ENCODE results near the gene PJVK. TPM values are rescaled to one million over a fixed set of nuclear protein-coding genes. Genes with fewer than 3 reads are reported as not detected.

The PJVK gene
- total and polyA plus RNA-seq, 10 of the 15 experiments (the other 5 are each of a cell fraction or from before 2014, with no cell fraction given): 1.8 to 6.8 (median 3.2) TPM

DNA sequence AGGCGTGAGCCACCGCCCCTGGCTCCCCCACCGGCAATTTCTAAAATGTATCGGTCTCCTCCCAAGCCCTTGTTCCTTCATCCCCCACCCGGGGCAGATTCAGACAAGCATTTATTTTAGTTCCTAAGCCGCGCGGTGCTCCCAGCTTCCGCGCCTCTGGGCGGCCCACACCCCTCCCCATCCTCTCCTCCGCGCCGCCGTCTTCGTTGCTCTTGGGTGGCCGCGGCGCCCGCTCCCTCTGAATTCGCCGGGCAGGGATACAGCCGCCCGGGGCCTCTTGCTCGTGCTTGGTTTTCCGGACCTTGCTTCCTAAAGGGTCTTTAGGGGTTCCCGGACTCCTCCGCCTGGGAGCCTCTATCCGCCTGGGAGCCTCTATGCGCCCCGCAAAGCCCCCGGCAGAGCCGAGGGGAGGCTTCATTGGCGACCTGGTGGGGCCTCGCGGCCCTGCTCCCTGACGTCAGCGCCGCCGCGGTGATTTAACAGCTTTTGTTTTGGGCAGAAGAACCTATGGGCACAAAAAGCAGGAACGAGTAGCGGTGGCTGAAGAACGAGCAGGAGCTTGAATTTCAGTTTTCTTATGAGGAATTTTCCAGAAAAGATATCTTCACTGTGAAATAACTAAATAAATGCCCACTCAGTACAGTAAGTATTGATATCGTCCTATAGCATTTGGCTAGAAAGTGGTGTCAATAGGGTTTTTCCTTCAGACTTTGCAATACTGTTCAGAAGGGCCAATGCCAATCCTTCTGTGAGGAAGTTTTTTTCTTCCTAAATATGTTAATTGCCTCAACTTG, 37.5 kb upstream of the PJVK start (continued):
- TF ChIP-seq, protein P1, sequence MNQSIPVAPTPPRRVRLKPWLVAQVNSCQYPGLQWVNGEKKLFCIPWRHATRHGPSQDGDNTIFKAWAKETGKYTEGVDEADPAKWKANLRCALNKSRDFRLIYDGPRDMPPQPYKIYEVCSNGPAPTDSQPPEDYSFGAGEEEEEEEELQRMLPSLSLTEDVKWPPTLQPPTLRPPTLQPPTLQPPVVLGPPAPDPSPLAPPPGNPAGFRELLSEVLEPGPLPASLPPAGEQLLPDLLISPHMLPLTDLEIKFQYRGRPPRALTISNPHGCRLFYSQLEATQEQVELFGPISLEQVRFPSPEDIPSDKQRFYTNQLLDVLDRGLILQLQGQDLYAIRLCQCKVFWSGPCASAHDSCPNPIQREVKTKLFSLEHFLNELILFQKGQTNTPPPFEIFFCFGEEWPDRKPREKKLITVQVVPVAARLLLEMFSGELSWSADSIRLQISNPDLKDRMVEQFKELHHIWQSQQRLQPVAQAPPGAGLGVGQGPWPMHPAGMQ (IDR thresholded peaks at IDR 0.05; ENCODE audit: borderline replicate concordance): peak; percentile 90
- TF ChIP-seq, protein P2, sequence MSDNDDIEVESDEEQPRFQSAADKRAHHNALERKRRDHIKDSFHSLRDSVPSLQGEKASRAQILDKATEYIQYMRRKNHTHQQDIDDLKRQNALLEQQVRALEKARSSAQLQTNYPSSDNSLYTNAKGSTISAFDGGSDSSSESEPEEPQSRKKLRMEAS (IDR thresholded peaks at IDR 0.05; ENCODE audit: low read depth, low read length): peak; percentile 74
- TF ChIP-seq JUND (IDR thresholded peaks at IDR 0.05; ENCODE audit: low read depth, low read length) (no peak), FOS (IDR thresholded peaks at IDR 0.05; ENCODE audit: borderline replicate concordance, extremely low read depth, insufficient read length) (no peak), EED (IDR thresholded peaks at IDR 0.05; ENCODE audit: low read depth) (peak; percentile 27), NBN (IDR thresholded peaks at IDR 0.05) (peak; percentile 87), SIX5 (IDR thresholded peaks at IDR 0.05; ENCODE audit: low read depth, low read length, severe bottlenecking) (no peak), DPF2 (IDR thresholded peaks at IDR 0.05) (peak; percentile 59; the same call in 1 of the 2 replicates), HCFC1 (IDR thresholded peaks at IDR 0.05; ENCODE audit: low read length) (no peak), CREB1 (IDR thresholded peaks at IDR 0.05; ENCODE audit: low read depth) (peak; percentile 91), MYB (IDR thresholded peaks at IDR 0.05; ENCODE audit: borderline replicate concordance, low read depth, low read length) (peak; percentile 62; the same call in 1 of the 2 replicates), ESRRA (IDR thresholded peaks at IDR 0.05; ENCODE audit: low read length) (no peak)
- TF ChIP-seq, protein P3, sequence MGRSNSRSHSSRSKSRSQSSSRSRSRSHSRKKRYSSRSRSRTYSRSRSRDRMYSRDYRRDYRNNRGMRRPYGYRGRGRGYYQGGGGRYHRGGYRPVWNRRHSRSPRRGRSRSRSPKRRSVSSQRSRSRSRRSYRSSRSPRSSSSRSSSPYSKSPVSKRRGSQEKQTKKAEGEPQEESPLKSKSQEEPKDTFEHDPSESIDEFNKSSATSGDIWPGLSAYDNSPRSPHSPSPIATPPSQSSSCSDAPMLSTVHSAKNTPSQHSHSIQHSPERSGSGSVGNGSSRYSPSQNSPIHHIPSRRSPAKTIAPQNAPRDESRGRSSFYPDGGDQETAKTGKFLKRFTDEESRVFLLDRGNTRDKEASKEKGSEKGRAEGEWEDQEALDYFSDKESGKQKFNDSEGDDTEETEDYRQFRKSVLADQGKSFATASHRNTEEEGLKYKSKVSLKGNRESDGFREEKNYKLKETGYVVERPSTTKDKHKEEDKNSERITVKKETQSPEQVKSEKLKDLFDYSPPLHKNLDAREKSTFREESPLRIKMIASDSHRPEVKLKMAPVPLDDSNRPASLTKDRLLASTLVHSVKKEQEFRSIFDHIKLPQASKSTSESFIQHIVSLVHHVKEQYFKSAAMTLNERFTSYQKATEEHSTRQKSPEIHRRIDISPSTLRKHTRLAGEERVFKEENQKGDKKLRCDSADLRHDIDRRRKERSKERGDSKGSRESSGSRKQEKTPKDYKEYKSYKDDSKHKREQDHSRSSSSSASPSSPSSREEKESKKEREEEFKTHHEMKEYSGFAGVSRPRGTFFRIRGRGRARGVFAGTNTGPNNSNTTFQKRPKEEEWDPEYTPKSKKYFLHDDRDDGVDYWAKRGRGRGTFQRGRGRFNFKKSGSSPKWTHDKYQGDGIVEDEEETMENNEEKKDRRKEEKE (IDR thresholded peaks at IDR 0.05): no peak
- TF ChIP-seq, protein P4, sequence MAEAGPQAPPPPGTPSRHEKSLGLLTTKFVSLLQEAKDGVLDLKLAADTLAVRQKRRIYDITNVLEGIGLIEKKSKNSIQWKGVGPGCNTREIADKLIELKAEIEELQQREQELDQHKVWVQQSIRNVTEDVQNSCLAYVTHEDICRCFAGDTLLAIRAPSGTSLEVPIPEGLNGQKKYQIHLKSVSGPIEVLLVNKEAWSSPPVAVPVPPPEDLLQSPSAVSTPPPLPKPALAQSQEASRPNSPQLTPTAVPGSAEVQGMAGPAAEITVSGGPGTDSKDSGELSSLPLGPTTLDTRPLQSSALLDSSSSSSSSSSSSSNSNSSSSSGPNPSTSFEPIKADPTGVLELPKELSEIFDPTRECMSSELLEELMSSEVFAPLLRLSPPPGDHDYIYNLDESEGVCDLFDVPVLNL (IDR thresholded peaks at IDR 0.05; ENCODE audit: low read depth, low read length): 0 out of 2 replicates have a peak, but pooled peaks have one; percentile 44
- TF ChIP-seq, protein P5, sequence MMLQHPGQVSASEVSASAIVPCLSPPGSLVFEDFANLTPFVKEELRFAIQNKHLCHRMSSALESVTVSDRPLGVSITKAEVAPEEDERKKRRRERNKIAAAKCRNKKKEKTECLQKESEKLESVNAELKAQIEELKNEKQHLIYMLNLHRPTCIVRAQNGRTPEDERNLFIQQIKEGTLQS (IDR thresholded peaks at IDR 0.05; ENCODE audit: borderline replicate concordance, extremely low read depth, low read depth, low read length): no peak
- TF ChIP-seq, protein P6, sequence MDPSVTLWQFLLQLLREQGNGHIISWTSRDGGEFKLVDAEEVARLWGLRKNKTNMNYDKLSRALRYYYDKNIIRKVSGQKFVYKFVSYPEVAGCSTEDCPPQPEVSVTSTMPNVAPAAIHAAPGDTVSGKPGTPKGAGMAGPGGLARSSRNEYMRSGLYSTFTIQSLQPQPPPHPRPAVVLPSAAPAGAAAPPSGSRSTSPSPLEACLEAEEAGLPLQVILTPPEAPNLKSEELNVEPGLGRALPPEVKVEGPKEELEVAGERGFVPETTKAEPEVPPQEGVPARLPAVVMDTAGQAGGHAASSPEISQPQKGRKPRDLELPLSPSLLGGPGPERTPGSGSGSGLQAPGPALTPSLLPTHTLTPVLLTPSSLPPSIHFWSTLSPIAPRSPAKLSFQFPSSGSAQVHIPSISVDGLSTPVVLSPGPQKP (IDR thresholded peaks at IDR 0.05; ENCODE audit: low read depth, low read length): no peak
